HG03045 (cell line): ENCODE data around the gene RAD23B.

ENCODE experiments used
- ATAC-seq: cut with Tn5 transposase; IDR thresholded peaks from one replicate; pipeline ENCODE4 v1.9.1; 2021; ENCODE audit warnings: mild to moderate bottlenecking, moderate library complexity; ENCODE audit not compliant: unreplicated experiment

Gene RAD23B

GRCh38 chr9:107268560-107268959 is 14.5 kb upstream of the RAD23B start:
- no peak for ATAC-seq

GRCh38 chr9:107269254-107269653 is 13.8 kb upstream of the RAD23B start:
- ATAC-seq, result no peak

DNA sequence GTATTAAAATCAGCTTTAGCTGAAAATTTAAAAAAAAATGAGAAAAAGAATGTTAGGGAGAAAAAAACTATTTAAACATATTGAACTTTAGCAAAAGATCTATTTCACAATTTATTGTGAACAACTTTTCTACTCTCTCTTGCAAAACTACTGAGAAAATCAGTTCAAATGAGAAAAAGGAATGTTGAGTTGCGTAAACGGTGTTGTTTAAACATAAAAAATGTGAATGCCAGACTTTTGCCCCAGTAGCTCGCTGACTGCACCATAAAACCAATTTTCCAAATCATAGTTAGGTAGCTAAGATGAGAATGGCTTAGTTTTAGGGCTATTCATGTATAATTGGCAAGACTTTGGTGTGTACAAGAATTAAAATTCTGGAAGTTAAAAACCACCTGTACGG is 13.4 kb upstream of the RAD23B start:
- ATAC-seq, result no peak

- no peak for ATAC-seq
These were observed 13.0 kb upstream of the RAD23B start for GRCh38 chr9:107270082-107270481.

DNA sequence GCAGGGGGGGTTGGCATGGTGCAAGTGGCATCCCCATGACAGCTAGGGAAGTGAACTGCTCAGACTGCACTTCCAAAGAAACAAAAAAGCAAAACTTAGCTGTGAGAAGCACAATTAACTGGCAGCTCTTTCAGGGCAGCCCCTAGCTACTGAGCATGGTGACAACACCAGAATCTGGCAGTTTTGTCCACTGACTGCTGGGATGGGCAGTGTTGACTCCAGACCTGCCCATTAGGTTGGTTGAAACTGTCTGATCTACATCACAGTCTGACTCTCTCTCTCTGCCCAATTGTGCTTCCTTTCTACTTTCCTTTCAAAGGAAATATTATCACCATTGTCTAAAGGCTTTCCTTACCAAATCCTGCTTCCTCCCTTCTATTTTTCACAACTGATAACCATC is 12.5 kb upstream of the RAD23B start:
- ATAC-seq, result no peak

DNA sequence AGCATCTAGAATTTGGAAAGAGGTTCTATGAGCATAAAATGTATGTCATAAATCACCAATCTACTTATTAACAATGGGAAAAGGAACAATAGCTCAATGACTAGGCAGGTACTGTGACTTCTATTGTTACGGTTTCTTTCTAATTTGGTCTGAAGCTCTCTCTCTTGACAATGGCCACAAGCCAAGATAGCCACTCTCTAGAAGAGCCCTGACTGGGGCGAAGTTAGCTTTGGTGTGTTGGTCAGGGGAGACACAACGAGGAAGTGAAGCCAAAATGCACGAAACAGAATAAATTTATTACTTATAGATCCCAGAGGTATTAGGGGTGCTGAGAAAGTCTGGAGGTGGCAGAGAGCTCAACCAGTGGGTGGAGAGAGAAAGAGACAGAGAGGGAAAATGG is 9.4 kb upstream of the RAD23B start:
- no peak for ATAC-seq

DNA sequence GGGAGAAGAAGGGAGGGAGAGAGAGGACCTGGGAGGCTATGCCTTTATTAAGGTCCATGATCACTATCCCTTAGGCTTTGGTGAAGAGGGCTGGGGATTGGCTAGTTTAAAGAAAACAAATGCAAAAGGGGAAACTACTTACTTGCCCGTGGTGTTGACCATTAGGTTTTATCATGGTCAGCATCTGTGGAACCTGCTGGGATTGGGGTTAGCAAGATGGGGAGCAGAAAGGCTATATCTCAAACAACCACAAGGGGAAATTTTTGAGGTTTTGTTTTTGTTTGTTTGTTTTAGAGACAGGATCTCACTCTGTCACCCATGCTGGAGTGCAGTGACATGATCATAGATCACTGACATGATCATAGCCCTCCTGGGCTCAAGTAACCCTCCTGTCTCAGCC is 9.0 kb upstream of the RAD23B start:
- ATAC-seq, result no peak

GRCh38 chr9:107274953-107275422 is 8.1 kb upstream of the RAD23B start:
- no peak for ATAC-seq

GRCh38 chr9:107275530-107275929 is 7.5 kb upstream of the RAD23B start:
- no peak for ATAC-seq

DNA sequence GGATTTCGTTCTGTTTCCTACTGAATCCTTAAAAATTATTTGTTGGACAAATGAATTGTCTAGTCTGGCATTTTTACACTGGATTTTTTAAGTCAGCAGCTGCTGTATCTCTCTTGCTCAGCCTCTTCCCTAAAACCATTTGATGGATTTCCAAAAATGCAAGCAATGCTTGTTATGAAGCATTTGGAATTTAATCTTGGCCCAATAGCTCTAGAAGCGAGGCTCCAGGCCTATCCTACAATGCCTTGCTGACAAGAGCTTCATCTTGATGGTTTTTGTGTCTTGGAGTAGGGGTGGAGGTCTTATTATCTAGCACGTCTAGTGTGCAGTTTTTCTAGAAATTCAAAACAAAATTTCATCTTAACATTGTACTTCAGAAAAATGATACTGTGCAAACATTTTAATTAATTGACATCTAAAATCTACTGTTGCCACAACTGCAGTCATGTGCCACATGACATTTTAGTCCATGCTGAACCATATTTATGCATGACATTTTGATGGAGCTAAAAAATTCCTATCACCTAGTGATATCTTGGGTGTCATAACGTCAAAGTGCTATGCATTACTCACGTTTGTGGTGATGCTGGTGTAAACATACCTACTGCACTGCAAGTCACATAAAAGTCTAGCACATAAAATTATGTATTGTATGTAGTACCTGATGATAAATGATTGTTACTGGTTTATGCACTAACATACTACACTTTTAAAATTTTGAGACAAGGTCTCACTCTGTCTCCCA is 5.9 kb upstream of the RAD23B start:
- no peak for ATAC-seq

DNA sequence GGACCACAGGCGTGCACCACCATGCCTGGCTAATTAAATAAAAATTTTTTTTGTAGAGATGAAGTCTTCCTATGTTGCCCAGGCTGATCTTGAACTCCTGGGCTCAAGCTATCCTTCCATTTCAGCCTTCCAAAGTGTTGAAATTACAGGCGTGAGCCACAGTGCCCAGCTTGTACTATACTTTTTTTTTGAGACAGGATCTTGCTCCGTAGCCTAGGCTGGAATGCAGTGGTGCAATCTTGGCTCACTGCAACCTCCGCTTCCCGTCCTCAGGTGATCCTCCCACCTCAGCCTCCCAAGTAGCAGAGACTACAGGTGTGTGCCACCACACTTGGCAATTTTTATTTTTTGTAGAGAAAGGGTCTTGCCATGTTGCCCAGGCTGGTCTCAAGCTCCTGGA is 5.3 kb upstream of the RAD23B start:
- no peak for ATAC-seq

DNA sequence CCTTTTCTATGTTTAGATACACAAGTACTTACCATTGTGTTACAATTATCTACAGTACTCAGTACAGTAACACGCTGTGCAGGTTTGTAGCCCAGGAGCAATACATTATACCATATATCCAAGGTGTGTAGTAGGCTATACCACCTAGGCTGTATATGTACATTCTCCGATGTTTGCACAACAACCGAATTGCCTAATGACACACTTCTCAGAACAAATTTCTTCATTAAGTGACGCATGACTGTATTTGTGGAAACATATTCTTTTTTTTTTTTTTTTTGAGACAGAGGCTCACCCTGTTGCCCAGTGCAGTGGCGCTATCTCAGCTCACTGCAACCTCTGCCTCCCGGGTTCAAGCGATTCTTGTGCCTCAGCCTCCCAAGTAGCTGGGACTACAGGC is 4.0 kb upstream of the RAD23B start:
- ATAC-seq, result no peak

- ATAC-seq, result no peak
These were observed 2.5 kb upstream of the RAD23B start for GRCh38 chr9:107280543-107280942.

DNA sequence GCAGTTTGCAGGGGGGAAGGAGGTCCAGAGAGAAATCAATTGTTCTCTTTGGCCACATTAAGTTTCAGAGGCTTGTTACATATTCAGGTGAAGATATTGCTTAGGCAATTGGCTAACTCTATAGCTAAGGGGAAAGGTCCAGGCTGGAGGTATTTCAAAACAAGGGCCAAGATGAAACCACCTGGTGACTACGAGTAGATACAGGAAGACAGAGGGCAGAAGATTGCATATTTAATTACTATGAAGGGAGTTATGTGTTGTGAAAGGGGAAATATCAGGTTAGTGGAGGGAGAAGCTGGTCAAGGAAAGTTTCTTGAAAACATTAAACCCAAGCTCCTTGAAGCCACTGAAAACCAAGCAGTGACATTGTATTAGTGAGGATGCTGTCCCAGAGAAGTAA is 1.9 kb upstream of the RAD23B start:
- ATAC-seq, result no peak

GRCh38 chr9:107281922-107282667 is 984 bp upstream of the RAD23B start:
- no peak for ATAC-seq

- ATAC-seq, result peak; percentile 41
These were observed 841 bp downstream of the RAD23B start for GRCh38 chr9:107283623-107284616.

- ATAC-seq, result no peak
These were observed 1.6 kb downstream of the RAD23B start for GRCh38 chr9:107284636-107285035.

GRCh38 chr9:107285286-107285685 is 2.2 kb downstream of the RAD23B start:
- no peak for ATAC-seq

GRCh38 chr9:107286057-107286456 is 3.0 kb downstream of the RAD23B start:
- ATAC-seq, result no peak

DNA sequence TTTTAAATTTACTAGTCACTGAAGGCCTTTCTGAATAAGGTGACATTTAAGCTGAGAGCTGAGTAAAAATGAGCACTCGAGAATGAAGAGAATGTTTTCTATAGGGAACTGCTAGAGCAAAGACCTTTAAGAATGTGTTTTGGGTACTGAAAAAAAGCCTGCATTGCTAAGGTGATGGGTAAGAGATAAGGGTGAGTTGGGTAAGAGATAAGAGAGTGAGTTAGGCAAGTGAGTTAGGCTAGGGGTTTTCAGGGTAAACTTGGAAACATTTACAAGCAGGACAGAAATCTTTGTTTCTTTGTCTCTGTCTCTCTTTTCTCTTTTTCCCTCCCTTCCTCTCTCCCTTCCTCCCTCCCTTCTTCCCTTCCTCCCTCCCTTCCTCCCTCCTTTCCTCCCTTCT is 5.6 kb downstream of the RAD23B start:
- ATAC-seq, result no peak

GRCh38 chr9:107290619-107291018 is 7.5 kb downstream of the RAD23B start:
- ATAC-seq, result no peak
